GM19238 (cell line): ENCODE data around the gene AZIN2.
"Not testable (repeated sequence)": the region's sequence is repeated elsewhere in the genome, so short reads cannot be mapped to it uniquely, and the experiment has no call there.

Experiments used
- DNase-seq: peaks from one replicate; pipeline ENCODE4 v3.0.0; 2011; ENCODE audit warnings: low spot score; ENCODE audit not compliant: insufficient read length

AZIN2 gene

DNA sequence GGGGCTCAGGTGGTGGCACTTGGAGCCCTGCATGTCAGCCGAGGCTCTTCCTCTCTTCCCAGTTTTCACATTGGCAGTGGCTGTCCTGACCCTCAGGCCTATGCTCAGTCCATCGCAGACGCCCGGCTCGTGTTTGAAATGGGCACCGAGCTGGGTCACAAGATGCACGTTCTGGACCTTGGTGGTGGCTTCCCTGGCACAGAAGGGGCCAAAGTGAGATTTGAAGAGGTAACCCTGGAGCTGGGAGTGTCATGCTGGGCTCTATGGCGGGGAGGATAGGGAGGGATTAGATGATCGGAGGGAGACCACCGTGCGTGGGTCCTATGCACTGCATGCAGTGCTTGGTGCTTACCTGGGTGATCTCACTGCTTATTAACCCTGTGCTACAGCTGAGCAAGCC, 13.5 kb downstream of the AZIN2 start:
- no peak for DNase-seq

DNA sequence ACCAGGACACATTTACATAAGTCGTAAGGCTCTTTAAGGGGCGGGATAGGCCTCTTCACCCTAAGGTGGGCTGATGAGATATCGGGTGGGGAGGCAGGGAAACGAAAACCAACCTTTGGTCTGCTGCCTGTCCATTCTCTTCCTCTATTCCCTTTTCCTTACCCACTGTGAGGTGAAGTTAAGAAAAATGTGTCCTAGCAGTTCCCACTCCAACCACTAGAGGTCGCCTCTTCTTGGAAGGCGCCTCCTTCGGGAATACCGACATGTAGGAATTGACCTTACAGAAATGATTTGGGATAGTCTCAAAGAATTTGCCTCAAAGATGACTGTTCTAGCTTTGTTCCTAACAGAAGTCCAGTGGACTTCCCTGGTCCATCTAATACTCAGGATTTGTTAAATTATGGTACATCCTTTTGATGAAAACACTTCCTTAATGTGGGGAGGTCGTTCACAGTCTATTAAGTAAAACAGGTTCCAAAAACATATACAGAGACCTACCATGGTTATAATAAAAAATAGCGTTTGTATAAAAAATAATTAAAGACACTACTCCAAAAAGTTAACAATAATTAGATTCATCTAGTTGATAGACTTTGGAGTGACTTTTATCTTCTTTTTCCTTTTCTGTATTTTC, 14.1 kb downstream of the AZIN2 start:
- no peak for DNase-seq

DNA sequence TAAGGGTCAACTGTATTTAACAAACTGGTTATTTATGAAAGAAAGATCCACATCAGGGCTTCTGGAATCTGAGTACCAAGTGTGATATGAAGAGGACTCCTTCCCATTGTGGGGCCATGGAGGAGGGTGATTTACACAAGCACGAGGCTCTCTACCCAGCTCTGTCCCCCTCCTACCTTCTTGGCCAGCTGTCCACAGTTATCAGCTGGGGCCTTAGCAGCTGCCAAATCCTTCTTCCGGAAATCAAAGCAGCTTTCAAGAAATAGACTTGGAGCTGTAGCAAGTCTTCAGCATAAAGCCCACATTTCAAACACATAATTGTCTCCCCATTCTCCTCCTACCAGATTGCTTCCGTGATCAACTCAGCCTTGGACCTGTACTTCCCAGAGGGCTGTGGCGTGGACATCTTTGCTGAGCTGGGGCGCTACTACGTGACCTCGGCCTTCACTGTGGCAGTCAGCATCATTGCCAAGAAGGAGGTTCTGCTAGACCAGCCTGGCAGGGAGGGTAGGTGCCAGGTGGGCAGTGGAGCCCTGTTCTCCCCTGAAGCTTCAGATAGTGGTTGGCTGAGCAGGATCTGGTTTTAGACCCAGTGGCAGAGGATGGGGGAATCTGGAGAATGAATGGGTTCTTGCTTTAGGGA, 15.5 kb downstream of the AZIN2 start:
- DNase-seq = no peak

DNA sequence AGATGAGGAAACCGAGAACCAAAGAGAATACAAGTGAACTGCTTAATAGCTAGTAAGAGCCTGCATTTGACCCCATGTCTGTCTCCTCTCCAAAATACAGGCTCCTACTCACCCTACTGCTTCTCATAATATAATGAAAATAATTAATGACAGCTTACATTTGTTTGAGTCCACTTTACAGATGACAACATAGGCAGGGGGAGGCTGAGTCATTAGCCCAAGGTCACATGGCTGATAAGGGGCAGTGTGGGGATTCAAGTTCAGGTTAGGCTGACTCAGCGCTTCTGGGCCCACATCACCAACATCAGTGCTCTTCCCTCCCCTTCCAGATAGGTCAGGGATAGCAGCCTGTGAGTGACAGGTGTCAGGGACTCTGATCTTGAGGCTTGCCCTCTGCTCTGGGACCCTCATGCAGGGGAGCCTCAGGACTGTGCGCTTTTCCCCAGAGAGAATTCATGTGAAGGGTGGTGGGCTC, 16.2 kb downstream of the AZIN2 start:
- DNase-seq = no peak

DNA sequence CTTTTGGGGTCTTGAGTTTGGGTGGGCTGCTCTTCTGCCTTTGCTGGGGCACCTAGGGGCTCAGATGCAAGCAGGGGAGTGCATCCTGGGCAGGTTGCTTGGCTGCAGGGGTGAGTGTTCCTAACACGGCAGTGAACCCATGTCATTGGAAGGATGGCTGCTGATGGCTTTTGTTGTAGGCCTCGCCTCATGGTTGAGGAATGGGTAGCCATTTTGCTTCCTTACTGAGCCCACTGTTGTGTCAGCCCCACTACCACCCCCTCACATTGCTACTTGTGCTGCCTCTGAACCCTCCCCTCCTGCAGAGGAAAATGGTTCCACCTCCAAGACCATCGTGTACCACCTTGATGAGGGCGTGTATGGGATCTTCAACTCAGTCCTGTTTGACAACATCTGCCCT, 16.8 kb downstream of the AZIN2 start:
- no peak for DNase-seq

DNA sequence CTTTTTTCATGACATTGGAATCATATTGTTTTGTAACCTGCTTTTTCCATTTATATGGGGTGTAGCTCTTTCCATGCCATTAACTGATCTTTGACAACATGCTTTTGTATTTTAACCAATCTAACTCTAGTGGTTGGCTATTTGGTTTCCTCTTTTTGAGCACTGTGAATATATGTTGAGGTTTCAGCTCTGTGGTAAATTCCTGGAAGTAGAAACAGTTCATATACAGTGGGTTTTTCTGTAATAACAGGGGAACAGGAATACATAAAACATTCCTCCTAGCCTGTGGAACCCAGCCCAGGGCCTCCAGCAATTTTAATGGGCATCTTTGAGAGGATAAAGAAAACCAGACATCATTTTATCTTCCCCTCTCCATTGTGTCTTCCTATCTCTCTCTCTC, 17.4 kb downstream of the AZIN2 start:
- DNase-seq = no peak

DNA sequence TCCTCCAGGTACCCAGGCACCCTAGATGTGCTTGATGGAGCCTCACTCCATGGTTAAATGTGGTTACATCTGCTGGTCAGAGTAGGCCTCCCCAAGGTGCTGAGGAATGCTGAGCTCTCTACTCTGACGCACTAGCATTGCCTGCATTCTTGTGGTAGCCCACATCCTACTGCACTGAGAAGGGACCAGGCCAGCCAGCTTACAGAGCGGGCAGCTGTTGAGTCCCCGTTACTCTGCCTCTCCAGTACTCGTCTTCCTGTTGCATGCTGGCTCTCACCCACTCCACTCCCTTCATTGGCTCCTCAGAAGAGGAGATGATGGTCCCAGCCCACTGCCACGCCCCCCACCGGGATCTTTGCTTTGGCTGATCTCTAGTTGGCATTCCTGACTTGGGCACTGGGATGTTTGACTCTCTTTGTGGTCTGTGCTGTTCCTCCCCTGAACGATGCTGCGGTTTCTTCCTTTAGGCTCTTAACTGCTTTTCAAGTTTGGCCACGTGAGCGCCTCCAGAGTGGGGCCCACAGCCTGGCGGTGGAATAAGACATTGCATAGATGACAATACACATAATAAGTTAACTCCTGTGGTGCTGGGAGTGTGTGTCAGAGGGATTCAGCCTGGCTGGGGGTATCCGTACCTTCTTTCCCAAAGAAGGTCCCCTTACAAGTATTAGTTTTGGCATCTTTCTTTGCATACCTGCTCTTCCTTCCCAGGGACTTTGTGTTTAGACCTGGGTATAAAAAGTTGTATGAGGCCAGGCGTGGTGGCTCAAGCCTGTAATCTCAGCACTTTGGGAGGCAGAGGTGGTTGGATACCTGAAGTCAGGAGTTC, 18.6 kb downstream of the AZIN2 start:
- peak; percentile 24 for DNase-seq

DNA sequence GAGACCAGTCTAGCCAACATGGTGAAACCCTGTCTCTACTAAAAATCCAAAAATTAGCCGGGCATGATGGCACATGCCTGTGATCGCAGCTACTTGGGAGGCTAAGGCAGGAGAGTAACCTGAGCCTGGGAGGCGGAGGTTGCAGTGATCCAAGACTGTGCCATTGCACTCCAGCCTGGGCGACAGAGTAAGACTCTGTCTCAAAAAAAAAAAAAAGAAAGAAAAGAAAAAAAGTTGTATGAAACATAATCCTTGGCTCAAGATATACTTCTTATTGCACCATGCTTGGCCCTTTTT, 19.1 kb downstream of the AZIN2 start:
- not testable (repeated sequence) for DNase-seq

DNA sequence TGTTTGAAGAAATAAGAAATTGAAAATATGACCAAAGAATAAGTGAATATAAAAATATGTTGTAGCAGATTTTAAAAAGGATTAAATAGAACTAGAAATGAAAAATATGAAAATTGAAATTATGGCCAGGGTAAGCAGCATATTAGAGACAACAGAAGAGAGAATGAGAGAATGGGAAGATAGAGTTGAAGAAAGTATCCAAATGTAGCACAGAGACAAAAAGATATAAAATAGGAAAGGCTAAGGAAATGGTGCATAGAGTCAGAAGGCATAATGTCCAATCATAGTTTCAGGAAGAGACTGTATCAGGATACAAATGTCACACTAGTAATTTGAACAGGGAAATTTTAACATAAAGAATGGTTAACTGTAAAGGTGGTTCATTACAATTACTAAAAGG, 29.5 kb downstream of the AZIN2 start:
- DNase-seq = no peak

DNA sequence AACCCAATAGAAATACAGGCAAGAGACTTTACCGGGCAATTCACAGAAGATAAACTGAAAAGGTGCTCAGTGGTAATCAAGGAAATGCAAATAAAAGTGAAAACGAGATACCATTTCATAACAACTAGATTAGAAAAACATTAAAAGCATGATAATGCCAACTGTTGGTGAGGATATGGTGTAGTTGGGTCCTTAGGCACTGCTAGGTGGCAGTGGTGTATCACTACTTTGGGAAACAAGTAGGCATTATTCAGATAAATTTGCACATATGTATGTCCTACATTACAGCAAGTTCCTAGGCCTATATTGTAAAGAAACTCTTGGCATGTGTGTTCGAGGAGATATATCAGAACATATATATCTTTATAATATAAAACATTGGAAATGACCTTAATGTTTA, 31.0 kb downstream of the AZIN2 start:
- no peak for DNase-seq

DNA sequence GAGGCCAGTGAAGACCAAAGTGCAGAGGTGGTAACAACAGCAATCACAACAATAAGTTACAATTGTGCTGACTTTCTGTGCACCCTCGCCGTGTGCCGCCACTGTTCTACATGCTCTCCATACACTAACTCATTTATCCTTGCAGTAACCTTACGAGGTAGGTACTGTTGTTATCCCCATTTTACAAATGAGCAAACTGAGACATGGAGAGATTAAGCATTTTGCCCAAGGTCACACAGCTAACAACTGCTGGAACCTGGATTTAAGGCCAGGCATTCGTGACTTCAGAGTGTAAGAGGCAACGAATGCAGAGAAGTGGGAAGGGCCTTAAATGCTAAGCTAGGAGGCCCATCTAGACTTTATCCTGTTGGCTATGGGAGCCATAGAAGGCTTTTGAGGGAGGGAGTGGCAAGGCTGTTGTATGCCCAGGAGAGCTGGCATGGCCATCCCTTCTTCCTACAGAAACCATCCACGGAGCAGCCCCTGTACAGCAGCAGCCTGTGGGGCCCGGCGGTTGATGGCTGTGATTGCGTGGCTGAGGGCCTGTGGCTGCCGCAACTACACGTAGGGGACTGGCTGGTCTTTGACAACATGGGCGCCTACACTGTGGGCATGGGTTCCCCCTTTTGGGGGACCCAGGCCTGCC, 36.6 kb downstream of the AZIN2 start:
- no peak for DNase-seq

DNA sequence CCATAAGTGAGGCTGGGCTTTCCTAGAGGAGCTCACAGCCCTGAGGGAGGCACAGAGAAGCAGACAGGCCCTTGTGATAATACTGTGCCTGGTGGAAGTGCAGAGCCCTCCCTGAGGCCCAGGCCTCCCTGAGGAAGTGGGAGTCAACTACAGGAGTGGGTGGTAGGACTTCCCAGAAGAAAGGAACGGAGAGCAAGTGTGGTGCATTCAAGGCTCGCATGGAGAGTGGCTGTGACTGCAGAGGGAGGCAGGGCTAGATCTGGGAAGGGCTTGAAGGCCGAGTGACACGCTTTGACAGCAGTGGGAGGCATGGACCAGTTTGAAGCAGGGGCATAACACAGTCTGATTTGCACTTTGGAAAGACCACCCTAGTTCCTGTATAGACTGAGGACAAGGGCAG, 37.3 kb downstream of the AZIN2 start:
- no peak for DNase-seq

DNA sequence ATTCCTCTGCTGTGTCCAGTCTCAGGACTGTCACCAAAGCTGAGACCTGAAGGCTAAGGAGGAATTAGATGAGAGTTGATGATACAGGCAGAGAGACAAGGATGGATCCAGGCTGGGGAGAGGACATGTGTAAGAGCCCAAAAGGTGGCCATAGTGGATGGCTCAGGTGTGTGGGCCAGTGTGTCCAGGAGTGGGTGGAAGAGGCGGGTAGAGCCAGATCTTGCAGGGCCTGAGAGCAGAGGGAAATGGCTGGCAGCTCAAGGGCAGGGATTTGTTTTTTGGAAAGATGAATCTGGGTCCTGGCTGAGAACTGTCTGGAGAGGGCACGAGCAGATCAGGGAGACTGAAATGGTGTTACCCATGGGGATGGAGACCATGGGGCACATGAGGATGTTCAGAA, 38.1 kb downstream of the AZIN2 start:
- DNase-seq = no peak

DNA sequence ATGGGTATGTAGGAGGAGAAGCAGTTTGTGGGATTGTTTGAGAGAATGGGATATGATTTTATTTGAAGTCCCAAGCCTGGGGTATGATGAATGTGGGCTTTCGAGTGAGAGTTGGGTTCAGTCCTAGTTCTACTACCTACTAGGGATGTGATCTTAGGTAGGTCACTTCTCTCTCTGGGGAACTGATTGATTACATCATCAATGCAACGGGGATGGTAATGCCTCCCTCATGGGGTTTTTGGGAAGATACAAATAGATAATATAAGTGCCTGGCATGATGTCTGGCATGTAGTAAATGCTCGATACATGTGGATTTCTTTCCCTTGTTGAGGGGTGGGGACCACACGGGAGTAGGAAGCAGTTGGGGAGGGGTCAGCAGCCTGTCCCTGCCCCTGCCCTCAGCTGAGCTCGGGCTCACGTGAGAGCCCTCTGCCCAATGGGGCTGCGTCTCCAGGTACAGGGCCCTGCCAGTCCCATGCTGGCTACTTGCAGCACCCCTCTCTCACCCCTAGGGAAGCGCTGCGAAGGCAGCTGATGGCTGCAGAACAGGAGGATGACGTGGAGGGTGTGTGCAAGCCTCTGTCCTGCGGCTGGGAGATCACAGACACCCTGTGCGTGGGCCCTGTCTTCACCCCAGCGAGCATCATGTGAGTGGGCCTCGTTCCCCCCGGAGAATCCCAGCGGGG, 38.7 kb downstream of the AZIN2 start:
- no peak for DNase-seq

DNA sequence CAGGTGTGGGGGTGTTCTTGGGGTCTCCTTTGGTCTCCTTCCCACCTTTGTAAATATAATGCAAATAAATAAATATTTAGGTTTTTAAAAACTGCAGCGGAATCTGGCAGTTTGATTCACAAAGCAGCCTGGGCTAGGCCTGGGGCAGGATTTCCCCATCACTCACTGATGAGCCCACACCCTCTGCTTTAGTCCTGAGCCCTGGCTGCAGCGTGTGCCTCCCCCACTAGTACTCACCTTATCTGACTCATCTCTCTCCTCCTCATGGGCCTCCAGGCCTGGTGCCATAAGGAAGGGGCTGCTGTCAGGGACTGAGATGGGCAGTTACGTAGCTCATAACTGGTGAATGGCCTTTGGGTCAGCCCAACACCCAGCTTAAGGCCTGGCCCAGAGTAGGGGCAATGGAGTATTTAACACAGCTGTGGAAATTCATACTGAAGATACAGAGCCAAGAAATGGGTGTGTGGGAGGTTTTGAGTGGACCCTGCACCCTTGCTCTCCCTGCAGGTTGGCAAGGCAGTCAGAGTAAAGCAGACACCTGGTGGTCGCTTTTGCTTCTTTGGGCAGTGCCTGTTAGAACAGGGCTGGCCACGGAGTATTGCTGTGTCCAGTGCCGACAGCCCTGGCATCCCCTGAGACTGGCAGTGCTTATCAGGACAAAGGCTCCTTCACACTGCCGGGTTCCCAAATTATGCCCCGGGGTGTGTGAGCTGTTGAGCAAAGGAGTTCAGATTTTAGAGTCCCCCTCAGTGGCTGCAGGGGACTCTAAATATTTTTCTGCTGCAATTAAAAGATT, 39.7 kb downstream of the AZIN2 start:
- DNase-seq = no peak

DNA sequence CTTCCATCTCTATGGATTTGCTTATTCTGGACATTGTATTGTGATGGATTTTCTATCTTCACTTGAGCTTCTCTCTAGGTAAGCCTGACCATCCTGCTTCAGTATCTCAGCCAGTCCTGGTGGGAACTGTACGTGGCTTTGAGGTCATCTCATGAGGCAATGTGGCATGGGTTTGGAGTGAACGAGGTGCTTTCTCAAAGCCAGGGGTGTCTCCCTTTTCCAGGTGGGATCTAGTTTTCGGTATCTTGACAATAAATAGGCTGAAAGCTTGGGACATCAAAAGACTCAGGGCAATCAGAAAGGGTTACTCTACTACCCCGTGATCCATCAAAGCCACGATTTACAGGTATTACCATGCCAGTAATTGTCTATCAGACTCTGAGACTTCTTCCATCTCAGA, 40.8 kb downstream of the AZIN2 start:
- DNase-seq = no peak

DNA sequence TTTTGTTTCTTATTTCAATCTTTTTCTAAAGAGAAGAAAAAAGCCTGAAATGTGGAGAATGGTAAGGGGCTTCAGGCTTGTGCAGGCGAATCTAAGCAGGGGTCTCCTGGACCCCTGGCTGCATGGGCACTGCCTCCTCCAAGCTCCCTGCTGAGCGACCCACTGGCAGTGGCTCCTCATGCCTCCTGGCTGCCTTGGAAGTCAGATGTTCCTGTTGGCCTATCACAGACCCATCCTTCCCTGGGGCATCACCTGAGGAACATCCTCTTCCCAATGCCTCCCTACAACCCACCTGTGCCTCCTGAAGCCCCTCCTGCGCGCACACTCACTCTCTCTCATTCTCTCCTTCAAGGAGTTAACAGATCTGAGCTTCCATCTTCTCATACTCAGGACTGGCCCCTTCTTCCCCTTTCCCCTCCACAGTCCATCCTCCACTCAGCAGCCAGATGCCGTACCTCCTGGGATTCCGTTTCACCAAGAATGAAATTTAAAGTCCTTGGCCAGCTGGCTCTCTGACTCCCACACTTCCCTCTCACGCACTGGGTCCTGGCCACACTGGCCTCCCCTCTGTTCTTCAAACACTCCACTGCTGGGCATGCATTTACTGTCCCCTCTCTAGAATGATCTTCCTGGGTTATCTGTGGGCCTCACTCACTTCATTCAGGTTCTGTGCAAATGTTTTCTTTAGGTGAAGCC, 41.7 kb downstream of the AZIN2 start:
- DNase-seq = no peak

DNA sequence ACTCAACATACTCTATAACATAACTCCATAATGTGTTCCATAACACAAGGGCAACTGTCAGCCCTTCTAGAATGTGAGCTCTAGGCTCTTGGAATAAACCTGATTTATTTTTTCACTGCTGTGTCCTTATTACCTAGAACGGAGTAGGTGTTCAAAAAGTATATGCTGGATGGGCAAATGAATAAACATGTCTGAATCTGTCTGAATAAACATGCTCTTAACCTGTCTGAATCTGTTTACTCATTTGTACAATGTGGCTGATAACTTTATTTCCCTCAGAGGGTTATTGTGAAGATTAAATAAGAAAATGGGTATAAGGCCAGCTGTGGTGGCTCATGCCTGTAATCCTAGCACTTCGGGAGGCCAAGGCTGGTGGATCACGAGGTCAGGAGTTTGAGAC, 42.3 kb downstream of the AZIN2 start:
- no peak for DNase-seq

DNA sequence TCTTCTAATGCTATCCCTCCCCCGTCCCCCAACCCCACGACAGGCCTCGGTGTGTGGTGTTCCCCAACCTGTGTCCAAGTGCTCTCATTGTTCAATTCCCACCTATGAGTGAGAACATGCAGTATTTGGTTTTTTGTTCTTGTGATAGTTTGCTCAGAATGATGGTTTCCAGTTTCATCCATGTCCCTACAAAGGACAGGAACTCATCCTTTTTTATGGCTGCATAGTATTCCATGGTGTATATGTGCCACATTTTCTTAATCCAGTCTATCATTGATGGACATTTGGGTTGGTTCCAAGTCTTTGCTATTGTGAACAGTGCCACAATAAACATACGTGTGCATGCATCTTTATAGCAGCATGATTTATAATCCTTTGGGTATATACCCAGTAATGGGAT, 43.7 kb downstream of the AZIN2 start:
- not testable (repeated sequence) for DNase-seq

DNA sequence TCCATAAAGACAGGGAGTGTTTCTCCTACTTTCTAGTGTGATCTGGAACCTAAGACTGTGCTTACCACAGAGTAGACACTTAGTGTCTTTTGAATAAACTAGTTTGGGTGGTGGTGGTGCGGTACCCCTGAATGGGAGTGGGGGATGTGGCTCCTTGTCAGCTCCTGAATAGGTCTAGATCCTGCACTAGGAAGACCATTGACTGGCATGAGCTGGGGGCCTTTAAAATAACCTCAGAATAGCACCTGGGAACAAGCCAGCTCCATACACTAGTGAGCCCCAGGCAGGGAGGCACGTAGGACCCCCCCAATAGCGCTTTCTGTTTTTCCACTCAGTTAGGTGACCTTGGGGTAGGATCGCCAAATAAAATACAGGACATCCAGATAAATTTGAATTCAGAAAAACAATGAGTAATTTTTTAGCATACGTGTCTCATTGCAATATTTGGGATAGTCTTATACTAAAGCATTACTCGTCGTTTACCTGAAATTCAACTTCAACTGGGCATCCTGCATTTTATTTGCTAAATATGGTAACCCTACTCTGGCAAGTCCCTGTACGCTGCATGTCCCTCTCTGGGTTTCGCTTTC, 45.6 kb downstream of the AZIN2 start:
- no peak for DNase-seq
